ENCODE measurements around the gene ZC2HC1B.

GRCh38 chr6:143872201-143872600 is 7.9 kb downstream of the ZC2HC1B start:
- TF ChIP-seq CTCF (IDR thresholded peaks at IDR 0.05) (no peak), POLR2A (IDR thresholded peaks at IDR 0.05) (no peak)
